PFSK-1 (cell line): Measurements from ENCODE around the gene BCAS1.

Experiments
- FOXP2 ChIP-seq: optimal IDR thresholded peaks from 2 replicates; pipeline ENCODE3; 2011; ENCODE audit warnings: borderline replicate concordance, control low read depth, inconsistent platforms; ENCODE audit not compliant: insufficient read depth; ENCODE audit errors: extremely low read length, extremely low read depth
- POLR2AphosphoS5 ChIP-seq: IDR thresholded peaks from 2 replicates; pipeline ENCODE4 v1.6.1; 2012; ENCODE audit warnings: low read depth, mild to moderate bottlenecking, control low read depth, low read length, moderate library complexity
- REST ChIP-seq, 2 experiments: IDR thresholded peaks; 2 replicates each; pipeline versions ENCODE4 v1.6.1 to v1.8.0; 2011 to 2012; ENCODE audit warnings: low read depth in 2 of 2, low read length in 2 of 2, control low read depth in 1 of 2, inconsistent platforms in 1 of 2, mild to moderate bottlenecking in 1 of 2, moderate library complexity in 1 of 2; ENCODE audit not compliant: insufficient read depth in 1 of 2
- SIN3A ChIP-seq: IDR thresholded peaks from 2 replicates; pipeline ENCODE4 v1.6.1; 2012; ENCODE audit warnings: mild to moderate bottlenecking, low read length, moderate library complexity, borderline replicate concordance; ENCODE audit not compliant: insufficient read depth
- TAF1 ChIP-seq: IDR thresholded peaks from 2 replicates; pipeline ENCODE4 v1.6.1; 2012; ENCODE audit warnings: low read length, control low read depth, borderline replicate concordance; ENCODE audit not compliant: insufficient read depth

BCAS1 gene

DNA sequence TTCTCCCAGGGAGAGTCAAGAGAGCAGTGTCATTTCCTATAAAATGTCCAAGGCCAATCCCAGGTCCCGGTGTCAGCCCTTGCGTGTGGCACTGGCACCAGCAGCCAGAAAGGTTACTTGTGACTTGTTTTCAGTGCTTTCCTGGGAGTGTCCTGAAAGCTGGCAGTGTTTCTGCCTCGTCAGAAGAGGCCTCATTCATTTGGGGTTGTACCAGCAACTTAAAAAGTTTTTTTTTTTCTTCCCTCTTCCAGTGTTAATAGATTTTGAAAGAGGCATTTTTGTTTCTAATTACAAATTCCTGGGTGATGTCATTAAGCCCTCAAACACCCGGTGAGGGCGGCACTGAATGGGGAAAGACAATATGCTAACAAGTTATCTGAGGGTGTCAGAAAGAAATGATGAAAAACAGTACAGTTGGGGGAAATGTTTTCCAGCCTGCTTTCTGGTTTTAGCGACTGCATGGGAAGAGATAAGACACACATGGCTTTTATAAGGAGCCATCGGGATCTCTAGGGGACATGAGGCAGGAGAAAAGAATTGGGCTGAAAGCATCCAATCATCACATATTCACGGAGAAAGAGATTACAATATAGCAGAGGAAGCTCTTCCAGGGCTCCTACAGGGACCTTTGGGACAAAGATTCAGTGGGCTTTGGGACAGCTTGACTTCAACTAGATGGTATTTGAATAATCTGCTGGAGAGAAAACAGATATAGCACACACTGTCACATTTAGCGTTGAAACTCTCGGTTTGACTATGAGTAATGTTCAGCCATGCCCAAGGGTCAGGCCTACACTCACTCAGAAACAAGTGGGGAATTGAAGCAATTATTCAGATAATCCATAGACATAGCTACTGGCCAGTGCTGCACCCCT, 153.0 kb downstream of the BCAS1 start:
- TF ChIP-seq REST (IDR thresholded peaks at IDR 0.05; ENCODE audit: insufficient read depth in 1 of 2, low read depth in 2 of 2, low read length in 2 of 2) (no peak), TAF1 (no peak), FOXP2 (no peak), SIN3A (no peak), POLR2AphosphoS5 (no peak)

DNA sequence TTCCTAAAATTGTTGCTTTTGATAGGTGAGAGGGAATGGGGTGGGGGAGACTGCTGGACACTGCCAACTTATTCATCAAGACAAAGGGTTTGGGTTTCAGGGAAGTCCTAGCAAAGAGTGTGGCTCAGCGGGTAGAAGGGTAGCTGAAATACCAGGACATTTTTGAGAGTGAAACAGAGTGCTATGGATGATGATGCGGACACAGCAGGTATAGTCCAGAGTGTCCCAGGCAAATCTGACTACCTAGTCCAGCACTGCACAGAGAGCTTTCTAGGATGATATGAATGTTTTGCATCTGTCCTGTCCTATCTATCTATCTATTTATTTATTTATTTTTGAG, 154.3 kb downstream of the BCAS1 start:
- TF ChIP-seq SIN3A (no peak), FOXP2 (no peak), TAF1 (no peak), POLR2AphosphoS5 (no peak), REST (IDR thresholded peaks at IDR 0.05; ENCODE audit: insufficient read depth in 1 of 2, low read depth in 2 of 2, low read length in 2 of 2) (no peak)

DNA sequence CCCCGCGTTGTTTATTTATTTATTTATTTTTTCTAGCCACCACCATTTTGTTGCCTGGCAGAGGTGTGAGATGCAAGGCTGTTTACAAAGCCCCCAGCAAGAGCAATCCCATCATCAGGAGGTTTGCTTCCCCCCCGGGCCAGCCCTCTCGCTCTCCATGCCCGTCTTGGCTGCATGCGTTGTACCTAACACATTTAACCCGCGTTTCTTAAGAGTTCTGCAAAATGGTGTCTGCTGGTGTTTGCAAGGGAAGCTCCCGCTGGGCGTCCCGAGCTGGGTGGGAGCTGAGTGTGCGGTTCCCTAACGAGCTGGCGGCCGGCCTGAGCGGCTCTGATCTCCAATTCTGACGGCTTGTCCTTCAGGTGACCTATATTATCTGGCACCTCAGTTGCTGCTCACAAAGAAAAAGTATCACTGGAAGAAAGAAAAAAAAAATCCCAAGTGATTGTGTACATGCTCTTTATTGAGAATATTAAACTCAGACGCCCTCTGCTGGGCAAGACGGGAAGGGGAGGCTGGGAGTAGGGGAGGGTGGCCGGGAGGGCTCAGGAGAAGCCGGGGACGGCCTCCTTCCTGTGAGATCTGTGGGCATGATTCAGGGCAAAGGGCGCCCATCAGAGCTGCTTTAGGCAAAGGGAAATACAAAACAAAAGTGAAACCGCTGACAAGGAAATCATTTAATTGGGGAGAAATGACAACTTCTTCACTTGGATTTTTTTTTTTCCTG, 154.8 kb downstream of the BCAS1 start:
- TF ChIP-seq REST (IDR thresholded peaks at IDR 0.05; ENCODE audit: insufficient read depth in 1 of 2, low read depth in 2 of 2, low read length in 2 of 2) (no peak), FOXP2 (peak; percentile 51)

GRCh38 chr20:53914781-53915445, 155.5 kb downstream of the BCAS1 start:
- TF ChIP-seq SIN3A (no peak), FOXP2 (no peak), TAF1 (no peak), POLR2AphosphoS5 (no peak), REST (IDR thresholded peaks at IDR 0.05; ENCODE audit: insufficient read depth in 1 of 2, low read depth in 2 of 2, low read length in 2 of 2) (no peak)
